AG08396 (cell line): ENCODE measurements around the gene NOP10.
"Not testable (repeated sequence)": the region's sequence is repeated elsewhere in the genome, so short reads cannot be mapped to it uniquely, and the experiment has no call there.

ENCODE experiments used
- DNase-seq: peaks from one replicate; pipeline ENCODE4 v3.0.0; 2012; ENCODE audit warnings: low spot score, mixed read lengths

Gene NOP10

DNA sequence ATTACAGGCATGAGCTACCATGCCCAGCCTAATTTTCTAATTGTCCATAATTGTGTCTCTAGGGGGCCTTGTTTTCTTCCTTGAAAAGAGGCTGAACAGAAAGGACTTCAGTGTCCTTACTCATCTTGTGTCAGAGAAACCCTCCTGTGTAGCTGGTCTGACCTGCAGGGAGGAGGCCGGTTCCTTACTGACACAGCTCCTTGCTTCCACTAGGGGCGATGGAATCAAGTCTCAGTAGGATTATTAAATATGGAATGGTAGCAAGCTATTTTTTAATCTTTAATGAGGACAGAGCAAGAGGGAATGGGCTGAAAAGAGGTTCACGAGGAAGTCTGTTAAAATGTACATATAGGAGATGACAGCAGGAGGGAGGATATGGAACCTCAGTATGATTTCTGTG lies 15.4 kb upstream of the NOP10 start:
- DNase-seq, result peak; percentile 27

DNA sequence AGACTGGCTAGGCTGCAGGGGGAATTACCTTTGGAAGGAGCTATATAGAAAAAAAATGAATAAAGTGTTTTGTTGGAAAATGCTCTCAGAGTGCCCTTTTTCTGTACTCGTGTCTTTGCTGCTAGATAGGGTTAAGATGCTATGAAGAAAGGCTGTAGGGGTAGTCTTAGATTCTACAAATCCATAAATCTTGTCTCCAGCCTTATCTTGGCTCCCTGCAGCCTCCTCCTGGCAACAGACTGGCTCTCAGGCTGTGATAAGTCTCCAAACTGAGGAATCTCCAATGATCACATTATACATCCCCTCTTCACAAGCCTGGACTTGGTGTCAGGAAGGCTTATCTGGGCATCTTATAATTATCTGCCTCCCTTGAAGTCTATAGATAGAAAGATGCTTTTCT lies 14.7 kb upstream of the NOP10 start:
- DNase-seq, result no peak

DNA sequence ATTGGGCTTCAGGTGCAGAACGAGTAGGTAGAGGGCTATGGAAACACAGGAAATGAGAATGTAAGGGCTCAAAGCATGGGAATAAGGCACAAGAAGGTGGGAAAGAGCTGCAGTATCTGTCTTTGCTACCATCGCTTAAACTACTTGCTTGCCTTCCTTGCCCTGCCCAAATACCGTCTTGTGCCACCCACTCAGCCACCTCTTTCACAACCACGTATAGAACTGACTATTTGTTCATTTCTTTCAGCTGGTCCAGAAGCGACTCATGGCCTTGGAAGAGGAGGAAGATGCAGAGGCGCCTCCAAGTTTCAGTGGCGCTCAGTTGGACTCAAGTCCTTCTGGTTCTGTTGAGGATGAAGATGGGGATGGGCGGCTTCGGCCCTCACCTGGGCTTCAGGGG lies 12.3 kb upstream of the NOP10 start:
- DNase-seq, result no peak

DNA sequence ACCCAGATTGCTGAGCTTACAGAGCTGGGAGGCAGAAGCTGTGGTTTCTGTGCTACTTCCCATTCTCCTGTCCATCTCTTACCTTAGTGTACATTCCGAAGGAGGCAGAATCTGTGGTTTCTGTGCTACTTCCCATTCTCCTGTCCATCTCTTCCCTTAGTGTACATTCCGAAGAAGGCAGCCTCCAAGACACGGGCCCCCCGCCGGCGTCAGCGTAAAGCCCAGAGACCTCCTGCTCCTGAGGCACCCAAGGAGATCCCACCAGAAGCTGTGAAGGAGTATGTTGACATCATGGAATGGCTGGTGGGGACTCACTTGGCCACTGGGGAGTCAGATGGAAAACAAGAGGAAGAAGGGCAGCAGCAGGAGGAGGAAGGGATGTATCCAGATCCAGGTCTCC lies 11.3 kb upstream of the NOP10 start:
- DNase-seq, result no peak

DNA sequence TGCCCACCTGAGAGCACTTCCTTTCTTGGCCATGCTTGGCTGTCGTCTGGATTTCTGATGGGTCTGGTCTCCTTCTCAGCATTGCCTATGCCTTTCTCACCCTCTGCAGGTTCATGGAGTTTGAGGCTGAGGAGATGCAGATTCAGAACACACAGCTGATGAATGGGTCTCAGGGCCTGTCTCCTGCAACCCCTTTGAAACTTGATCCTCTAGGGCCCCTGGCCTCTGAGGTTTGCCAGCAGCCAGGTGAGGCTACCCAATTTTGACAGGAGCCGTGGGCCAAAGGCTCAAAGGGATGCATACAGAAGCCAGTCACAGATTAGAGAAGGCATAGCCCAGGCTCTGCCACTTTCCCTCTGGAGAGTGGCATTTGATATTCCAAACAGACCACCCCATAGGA lies 10.7 kb upstream of the NOP10 start:
- DNase-seq, result no peak

DNA sequence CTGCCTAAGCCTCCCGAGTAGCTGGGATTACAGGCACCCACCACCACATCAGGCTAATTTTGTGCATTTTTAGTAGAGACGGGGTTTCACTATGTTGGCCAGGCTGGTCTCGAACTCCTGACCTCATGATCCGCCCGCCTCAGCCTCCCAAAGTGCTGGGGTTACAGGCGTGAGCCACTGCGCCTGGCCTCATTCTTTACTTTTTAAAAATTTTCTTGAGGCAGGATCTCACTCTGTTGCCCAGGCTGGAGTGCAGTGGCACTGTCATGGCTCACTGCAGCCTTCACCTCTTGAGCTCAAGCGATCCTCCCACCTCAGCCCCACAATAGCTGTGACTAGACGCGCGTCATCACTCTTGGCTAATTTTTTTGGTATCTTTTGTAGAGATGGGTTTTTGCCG lies 10.1 kb upstream of the NOP10 start:
- not testable (repeated sequence) for DNase-seq

DNA sequence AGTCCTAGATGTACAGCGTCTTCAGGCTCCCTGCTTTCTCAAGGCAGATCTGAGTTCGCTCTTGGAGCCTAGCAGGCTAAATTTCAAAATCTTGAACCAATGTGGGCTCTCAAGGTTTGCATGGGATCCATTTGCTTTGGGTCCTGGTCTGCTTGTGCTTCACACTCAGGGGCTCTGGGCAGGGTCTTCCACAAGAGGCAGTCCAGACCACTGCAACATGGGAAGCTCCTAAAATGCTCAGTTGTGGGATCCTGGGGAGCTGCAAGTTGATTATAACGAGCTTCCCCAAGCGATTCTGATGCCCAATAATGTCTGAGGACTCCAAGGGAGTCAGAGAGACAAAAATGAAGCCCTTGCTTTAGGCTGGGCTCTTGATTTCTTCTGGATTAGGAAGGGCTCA lies 6.8 kb upstream of the NOP10 start:
- DNase-seq, result no peak

DNA sequence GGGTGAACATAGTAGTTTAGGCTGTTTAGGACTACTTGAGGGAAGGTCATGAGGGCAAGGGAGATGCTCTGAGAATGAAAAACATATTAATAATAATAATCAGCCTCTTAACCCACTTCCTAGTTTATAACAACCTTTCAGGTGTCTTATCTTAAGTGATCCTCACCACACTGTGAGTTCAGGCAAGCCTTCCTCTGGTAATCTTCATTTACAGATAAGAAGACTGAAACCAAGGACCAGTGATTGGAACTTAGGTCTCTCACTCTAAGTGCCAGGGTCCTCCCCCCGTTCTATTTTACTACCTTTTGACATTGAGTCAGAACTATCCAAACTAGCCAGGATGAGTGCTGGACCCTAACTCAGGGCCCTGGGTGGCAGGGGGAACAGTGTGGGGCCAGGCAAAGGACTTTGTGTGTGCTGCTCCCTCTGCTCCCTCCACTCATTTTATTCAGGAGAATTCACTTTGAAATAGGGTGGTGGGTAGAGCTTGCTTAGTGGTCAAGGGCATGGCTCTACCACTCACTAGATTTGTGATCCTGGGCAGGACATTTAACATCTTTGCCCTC lies 5.9 kb upstream of the NOP10 start:
- DNase-seq, result no peak

DNA sequence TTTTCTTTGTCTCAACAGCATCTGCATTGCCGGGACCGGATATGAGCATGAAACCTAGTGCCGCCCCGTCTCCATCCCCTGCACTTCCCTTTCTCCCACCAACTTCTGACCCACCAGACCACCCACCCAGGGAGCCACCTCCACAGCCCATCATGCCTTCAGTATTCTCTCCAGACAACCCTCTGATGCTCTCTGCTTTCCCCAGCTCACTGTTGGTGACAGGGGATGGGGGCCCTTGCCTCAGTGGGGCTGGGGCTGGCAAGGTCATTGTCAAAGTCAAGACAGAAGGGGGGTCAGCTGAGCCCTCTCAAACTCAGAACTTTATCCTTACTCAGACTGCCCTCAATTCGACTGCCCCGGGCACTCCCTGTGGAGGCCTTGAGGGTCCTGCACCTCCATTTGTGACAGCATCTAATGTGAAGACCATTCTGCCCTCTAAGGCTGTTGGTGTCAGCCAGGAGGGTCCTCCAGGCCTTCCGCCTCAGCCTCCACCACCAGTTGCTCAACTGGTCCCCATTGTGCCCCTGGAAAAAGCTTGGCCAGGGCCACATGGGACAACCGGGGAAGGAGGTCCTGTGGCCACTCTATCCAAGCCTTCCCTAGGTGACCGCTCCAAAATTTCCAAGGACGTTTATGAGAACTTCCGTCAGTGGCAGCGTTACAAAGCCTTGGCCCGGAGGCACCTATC lies 5.2 kb upstream of the NOP10 start:
- no peak for DNase-seq

DNA sequence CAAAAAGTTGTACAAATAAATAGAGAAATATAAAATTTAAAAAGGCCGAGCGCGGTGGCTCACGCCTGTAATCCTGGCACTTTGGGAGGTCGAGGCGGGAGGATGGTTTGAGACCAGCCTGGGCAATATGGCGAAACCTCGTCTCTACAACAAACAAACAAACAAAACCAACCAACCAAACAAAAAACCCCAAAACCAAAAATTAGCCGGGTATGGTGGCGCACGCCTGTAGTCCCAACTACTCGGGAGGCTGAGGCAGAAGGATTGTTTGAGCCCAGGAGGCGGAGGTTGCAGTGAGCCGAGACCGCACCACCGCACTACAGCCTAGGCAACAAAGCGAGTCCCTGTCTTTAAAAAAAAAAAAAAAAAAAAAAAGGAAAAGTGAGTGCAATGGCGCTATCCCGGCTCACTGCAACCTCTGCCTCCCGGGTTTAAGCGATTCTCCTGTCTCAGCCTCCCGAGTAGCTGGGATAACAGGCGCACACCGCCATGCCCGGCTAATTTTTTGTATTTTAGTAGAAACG lies 661 bp downstream of the NOP10 start:
- not testable (repeated sequence) for DNase-seq

DNA sequence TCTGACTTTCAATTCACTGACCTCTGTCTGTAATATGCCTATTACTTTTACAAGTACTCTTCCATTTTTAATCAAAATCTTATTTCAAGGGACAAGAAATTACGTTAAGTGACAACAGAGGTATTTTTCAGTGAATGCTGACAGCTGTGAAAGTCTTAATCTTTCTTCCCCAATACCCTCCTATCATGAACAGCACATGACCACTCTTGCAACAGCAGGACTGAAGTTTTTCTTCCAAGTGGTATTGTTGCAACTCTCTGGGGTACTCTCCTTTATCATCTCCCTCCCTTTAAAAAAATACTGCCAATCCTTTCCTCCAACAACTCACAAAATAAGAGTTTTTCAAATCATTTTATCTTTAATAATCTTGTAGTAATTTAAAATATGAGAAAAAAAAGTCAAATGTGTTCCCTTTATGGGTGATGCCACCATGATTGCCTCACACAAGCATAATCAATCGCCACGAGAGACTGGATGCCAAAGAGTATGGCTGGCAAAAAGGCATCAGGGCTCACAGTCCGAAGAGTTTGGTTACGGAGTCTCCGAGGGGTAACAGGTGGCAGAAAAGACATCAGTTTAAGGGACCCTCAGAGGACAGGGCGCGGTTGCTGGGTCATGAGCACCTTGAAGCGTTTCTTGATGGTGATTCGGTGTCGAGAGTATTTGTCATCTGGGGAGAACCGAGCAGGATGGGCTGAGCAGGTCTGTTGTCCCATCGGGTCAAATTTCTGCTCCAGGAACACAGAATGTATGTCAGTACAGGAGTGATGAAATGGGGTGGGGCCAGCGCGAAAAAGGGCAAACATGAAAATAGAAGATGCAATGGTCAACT lies 1.3 kb downstream of the NOP10 start:
- no peak for DNase-seq

DNA sequence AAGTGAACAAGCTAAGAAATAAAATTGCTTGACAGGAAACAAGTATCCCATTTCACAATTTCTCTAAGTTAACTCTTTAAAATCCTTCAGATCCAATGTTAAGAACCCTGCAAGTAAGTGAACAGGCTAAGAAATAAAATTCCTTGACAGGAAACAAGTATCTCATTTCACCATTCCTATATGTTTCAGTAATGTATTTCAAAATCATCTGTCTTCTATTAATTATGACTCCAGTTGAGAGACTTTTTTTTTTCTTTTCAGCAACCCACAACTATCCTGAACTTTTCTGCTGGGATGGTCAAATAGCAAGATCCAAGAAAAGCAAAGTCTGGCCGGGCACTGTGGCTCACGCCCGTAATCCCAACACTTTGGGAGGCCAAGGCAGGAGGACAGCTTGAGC lies 3.0 kb downstream of the NOP10 start:
- no peak for DNase-seq

DNA sequence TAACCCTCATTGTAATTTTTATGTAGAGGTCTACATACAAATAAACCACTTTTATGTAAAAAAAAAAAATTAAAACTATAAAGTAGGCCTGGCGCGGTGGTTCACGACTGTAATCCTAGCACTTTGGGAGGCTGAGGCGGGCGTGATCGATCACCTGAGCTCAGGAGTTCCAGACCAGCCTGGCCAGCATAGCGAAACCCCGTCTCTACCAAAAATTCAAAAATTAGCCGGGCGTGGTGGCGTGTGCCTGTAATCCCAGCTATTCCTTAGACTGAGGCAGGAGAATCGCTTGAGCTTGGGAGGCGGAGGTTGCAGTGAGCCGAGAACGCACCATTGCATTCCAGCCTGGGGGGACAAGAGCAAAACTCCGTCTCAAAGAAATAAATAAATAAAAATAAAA lies 4.6 kb downstream of the NOP10 start:
- no peak for DNase-seq

DNA sequence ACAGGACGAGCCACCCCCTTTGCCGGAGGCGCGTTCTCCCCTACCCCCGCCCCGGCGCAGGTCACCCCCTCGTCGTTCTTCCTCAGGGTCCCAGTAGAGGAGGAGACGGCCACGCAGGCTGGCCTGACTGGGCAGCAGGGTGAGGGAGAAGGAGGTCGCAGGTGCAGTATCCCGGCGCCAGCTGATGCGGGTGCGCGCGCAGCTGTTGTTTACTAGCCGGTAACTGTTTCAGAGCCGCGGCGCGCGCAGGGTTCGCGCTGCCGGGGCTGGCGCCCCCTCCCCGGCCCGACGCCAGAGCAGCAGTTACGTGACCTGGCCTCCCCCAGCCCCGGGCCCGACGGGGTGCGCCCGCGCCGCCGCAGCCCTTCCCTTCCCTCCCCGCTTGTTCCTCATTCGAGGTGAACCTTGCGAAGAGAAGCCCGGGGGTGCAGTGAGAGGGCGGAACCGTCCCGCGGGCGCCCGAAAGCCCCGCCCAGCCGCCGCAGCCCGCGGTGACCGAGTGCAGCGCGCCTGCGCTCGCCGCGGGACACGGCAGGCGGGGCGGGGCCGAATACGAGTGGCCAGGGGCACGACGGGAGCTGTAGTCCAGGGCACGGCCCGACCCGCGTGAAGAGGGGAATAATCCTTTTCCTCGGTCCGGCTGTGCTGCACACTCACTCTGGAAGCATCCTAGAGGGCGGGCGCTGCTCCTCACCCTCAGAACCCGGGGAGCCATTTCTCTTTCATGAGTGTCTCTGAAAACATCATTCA lies 5.2 kb downstream of the NOP10 start, which contains the start of gene SLC12A6:
Gene SLC12A6 (minus strand): TSS at position 225 of the 750 bp plus-strand sequence. CDS start 1,101 bp downstream, outside the sequence.
- peak; percentile 97 for DNase-seq

DNA sequence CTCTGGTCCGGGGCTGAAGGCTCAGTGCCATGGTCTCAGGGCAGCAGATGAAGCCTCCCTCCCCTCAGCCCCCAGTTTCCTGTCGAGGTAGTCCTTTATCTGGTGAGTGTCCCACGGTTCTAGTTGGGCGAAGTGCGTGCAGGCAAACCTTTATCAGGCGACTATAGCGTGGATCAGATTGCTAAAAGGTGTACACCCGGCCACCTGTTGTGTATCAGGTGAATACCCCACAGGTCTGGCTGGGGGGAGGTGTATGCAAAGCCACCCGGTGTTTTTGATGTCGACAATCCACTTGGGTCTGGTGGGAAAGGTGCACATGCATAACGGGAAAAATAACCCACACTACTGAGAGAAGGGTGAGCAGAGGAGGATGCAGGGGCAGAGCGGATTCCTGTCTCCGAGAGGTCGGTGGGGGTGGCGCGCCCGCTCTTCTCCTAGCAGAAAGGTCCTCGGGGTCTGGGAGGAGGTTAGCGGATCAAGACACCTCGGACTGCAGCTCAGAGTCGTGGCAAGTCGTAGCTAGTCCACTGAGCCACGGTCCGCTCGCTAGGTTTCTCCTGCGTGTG lies 5.9 kb downstream of the NOP10 start:
- no peak for DNase-seq

DNA sequence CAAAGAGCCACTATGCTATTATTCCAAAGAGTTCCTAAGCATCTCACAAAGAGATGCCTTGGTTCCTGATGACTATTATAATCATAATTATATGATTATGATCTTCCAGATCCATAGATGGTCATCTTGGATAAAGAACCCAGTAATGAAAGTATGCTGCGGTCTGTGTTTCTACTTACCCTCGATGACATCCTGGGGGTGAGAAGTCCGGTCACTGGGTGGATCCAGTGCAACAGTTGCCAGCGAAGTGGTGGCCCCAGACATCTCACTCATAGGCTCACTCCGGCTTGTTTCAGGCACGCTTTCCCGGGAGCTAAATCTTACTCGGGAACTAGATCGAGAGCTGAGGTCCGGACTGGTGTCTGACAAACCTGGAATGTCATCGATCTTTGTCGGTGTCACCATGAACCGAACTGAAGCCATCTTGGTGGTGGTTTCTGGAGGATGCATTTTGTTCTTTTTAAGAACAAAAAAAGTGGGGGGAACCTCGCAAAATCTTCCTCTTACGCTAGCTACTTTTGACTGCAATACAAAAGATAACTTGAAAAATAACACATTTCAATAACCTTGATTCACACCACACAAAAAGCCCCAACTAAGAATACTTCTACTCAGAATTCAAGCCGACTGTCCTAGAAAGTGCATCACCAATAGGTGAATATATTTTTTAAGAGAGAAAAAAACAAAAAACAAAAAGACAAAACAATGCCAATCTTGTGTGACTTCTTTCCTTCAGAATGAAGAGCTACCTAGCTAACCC lies 6.5 kb downstream of the NOP10 start:
- no peak for DNase-seq

DNA sequence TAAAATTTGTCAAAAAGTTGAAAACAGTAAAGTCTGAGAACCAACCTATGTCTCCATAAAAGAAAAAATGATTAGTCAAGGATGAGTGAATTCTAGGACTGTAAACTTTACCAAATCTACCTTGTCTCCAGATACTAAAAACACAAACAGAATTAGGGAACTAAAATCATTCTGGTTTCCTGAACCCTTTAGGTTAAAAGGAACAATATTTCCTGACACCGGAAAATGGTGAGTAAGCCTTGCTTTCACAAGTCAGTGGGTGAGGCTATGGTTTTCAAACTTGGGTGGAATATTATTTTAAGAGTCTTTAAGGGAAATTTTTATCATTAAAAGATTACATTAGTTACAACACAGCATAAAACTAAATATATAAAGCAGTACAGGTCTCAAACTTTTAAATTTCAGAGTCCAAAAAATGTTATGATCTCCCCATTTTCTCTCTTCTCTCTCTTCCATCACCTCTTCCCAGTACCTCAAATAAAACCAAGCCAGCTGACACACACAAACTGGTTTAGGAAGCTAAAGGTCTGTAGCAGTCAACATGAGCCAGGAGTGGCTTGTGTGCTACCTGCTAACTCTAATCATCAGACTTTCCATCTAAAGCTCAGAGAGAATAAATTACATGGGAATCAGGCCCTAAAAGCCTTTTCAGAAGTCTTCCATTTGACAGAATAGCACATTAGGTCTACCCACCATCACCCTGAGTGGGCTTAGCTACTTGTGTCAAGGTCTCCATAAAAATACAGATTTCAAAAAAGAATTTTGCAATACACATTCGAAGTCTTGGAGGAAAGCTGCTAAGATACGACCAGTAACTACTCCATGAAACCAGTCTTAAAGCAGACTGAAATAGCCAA lies 7.5 kb downstream of the NOP10 start:
- no peak for DNase-seq

DNA sequence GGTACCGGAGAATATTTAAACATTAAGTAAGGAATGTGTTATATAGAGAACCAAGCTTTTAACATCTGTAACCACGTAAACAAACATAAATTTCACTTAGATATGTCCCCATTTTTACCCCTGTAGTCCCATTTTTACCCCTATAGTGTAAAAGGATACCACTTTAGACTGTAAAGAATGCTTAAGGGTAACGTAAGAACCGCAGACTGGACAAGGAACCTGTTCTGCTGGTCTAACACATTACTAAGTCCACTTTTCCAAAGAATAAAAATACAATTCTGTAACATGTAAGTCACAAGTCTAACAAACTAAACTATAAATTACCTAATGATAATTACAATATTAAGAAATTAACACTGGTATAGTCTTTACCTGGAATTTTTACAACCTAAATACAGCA lies 8.3 kb downstream of the NOP10 start:
- DNase-seq, result no peak

DNA sequence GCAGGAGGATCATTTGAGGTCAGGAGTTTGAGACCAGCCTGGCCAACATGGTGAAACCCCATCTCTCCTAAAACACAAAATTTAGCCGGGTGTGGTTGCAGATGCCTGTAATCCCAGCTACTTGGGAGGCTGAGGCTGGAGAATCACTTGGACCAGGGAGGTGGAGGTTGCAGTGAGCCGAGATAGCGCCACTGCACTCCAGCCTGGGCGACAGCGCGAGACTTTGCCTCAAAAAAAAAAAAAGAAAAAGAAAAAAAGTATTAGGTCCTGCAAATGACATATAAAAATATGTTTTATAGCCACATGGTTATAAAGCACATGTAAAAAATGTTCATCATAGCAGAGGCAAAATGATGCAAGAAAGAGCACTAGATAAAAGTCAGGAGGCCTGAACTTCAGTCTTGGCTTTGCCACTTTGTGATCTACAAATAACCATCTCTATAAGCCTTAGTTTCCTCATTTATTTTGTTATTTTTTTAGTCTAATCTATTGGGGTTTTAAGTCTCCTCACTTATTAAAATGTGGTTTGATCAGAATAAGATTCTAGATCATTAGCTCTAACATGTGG lies 10.3 kb downstream of the NOP10 start:
- DNase-seq, result no peak

DNA sequence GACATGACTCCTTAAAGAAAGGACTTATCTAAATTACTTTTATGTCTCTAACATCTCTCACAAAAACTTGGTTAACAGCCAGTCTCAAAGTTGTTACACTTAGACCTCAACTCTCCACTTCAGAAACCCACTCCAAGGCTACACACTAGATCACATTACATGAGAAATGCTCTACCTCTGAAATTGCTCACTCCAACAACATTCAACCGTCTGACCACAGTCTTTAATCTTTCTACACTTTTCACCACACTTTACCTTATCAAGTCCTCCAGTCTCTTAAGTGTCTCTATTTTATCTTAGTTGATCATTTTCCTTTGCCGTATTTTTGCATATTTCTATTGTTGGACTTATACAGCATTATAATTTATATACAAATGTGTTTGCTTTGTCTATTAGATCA lies 11.1 kb downstream of the NOP10 start:
- DNase-seq, result no peak
